Tibial artery (tissue), 4 donors: ENCODE data around the gene GNGT1.
A peak's percentile ranks its signal among the peaks of the same experiment; 100 is the strongest.

Source experiments
- DNase-seq, 2 donors: peaks; one replicate each; pipeline ENCODE4 v3.0.0-alpha.2; 2019
- H3K27ac ChIP-seq, 2 donors: fragments of 200-600 bp; sonication (generic) in 1 of 2; 1 replicate in 1 of 2; 2 replicates in 1 of 2; pipeline ENCODE4 v1.5.1; 2018 to 2019; ENCODE audit warnings: mild to moderate bottlenecking in 1 of 2
- H3K27me3 ChIP-seq, 2 donors: fragments of 200-600 bp; sonication (generic) in 1 of 2; one replicate each; pipeline versions ENCODE4 v1.5.1 to v1.6.0; 2016 to 2019
- H3K36me3 ChIP-seq, 3 donors: fragments of 200-600 bp; sonication (generic) in 2 of 3; one replicate each; pipeline ENCODE4 v1.5.1; 2016 to 2019; ENCODE audit warnings: mild to moderate bottlenecking in 2 of 3
- H3K4me1 ChIP-seq, 4 donors: fragments of 200-600 bp; sonication (generic) in 2 of 4; 1 replicate in 3 of 4; 2 replicates in 1 of 4; pipeline ENCODE4 v1.5.1; 2016 to 2019
- H3K4me3 ChIP-seq, 2 donors: fragments of 200-600 bp; sonication (generic) in 1 of 2; 1 replicate in 1 of 2; 2 replicates in 1 of 2; pipeline ENCODE4 v1.5.1; 2018 to 2019; ENCODE audit warnings: mild to moderate bottlenecking in 2 of 2
- H3K9me3 ChIP-seq, 3 donors: fragments of 200-600 bp; sonication (generic) in 1 of 3; one replicate each; pipeline ENCODE4 v1.5.1; 2016 to 2019
- CTCF ChIP-seq, 2 experiments: fragments of 200-600 bp in 1 of 2; fragments of 450-650 bp in 1 of 2; IDR thresholded peaks; one replicate each; pipeline ENCODE4 v1.5.1; 2017 to 2019; ENCODE audit warnings: antibody characterized with exemption in 2 of 2, mild to moderate bottlenecking in 1 of 2, moderate library complexity in 1 of 2
- intact Hi-C: fragments of 100-400 bp; cut with DNase I; formaldehyde crosslinking; loops from one replicate; pipeline ENCODE4 v1.15.0; 2023; ENCODE audit warnings: low total_unique reads

GNGT1 gene

GRCh38 chr7:93926800-93927199, 20.4 kb downstream of the GNGT1 start:
- DNase-seq = peak in 1 of 2 donors; percentile 64
- H3K27ac ChIP-seq = peak overlapping the region in 1 of 2 donors; percentile 70
- H3K9me3 ChIP-seq = no peaks in the 10 kb centered on the region
- peaks cover 0 to 37% (median 10%) of the 10 kb centered on the region in 4 donors for H3K4me1 ChIP-seq
- no peak for TF ChIP-seq CTCF (IDR thresholded peaks at IDR 0.05)
- intact Hi-C loops = no loop called here
- no peak overlapping the region for H3K4me3 ChIP-seq
- H3K27me3 ChIP-seq = no peaks in the 10 kb centered on the region
- H3K36me3 ChIP-seq = no peaks in the 10 kb centered on the region

- Histone ChIP-seq H3K27ac (peak overlapping the region; percentile 8 to 70), H3K9me3 (no peaks in the 10 kb centered on the region), H3K4me1 (peaks cover 0 to 37% (median 8%) of the 10 kb centered on the region in 4 donors), H3K27me3 (no peaks in the 10 kb centered on the region), H3K36me3 (no peaks in the 10 kb centered on the region), H3K4me3 (no peak overlapping the region)
- no peak for DNase-seq
- intact Hi-C loops = no loop called here
- TF ChIP-seq CTCF (IDR thresholded peaks at IDR 0.05) = no peak
Measured at GRCh38 chr7:93927585-93927984, 21.2 kb downstream of the GNGT1 start.

GRCh38 chr7:93931655-93932054, 25.3 kb downstream of the GNGT1 start:
- intact Hi-C loops = no loop called here
- Histone ChIP-seq H3K36me3 (no peaks in the 10 kb centered on the region), H3K4me1 (peaks cover 0 to 26% (median 3%) of the 10 kb centered on the region in 4 donors), H3K4me3 (no peak overlapping the region), H3K27me3 (no peaks in the 10 kb centered on the region), H3K9me3 (no peaks in the 10 kb centered on the region), H3K27ac (no peak overlapping the region)
- no peak for TF ChIP-seq CTCF (IDR thresholded peaks at IDR 0.05)
- no peak for DNase-seq

GRCh38 chr7:93933156-93933555, 26.8 kb downstream of the GNGT1 start:
- intact Hi-C loops = no loop called here
- no peaks in the 10 kb centered on the region for H3K27me3 ChIP-seq
- H3K9me3 ChIP-seq = no peaks in the 10 kb centered on the region
- no peak overlapping the region for H3K27ac ChIP-seq
- TF ChIP-seq CTCF (IDR thresholded peaks at IDR 0.05) = no peak
- no peak for DNase-seq
- H3K36me3 ChIP-seq = no peaks in the 10 kb centered on the region
- no peak overlapping the region for H3K4me3 ChIP-seq
- peaks cover 0 to 10% (median 0%) of the 10 kb centered on the region in 4 donors for H3K4me1 ChIP-seq

GRCh38 chr7:93935102-93935501, 28.7 kb downstream of the GNGT1 start:
- Histone ChIP-seq H3K27me3 (no peaks in the 10 kb centered on the region), H3K36me3 (no peaks in the 10 kb centered on the region), H3K9me3 (no peaks in the 10 kb centered on the region), H3K27ac (no peak overlapping the region), H3K4me3 (no peak overlapping the region), H3K4me1 (peaks cover 0 to 10% (median 0%) of the 10 kb centered on the region in 4 donors)
- TF ChIP-seq CTCF (IDR thresholded peaks at IDR 0.05) = no peak
- intact Hi-C loops = no loop called here
- no peak for DNase-seq

GRCh38 chr7:93937818-93938217, 31.5 kb downstream of the GNGT1 start:
- no peak for DNase-seq
- H3K4me3 ChIP-seq = no peak overlapping the region
- no peaks in the 10 kb centered on the region for H3K36me3 ChIP-seq
- H3K27ac ChIP-seq = no peak overlapping the region
- H3K4me1 ChIP-seq = peaks cover 0 to 10% (median 0%) of the 10 kb centered on the region in 4 donors
- H3K27me3 ChIP-seq = no peaks in the 10 kb centered on the region
- no peaks in the 10 kb centered on the region for H3K9me3 ChIP-seq
- TF ChIP-seq CTCF (IDR thresholded peaks at IDR 0.05) = no peak
- intact Hi-C loops = no loop called here
